Suprapubic skin (tissue), 4 donors: Measurements from ENCODE around the gene HAPLN2.

Experiments
- EP300 ChIP-seq: sonication (generic); formaldehyde crosslinking; IDR thresholded peaks from one replicate; pipeline ENCODE4 v1.6.1; 2017; ENCODE audit warnings: antibody characterized with exemption
- POLR2A ChIP-seq, 2 donors: fragments of 450-650 bp; IDR thresholded peaks; one replicate each; pipeline ENCODE4 v1.6.1; 2017; ENCODE audit warnings: antibody characterized with exemption in 2 of 2, mild to moderate bottlenecking in 2 of 2, moderate library complexity in 2 of 2
- POLR2AphosphoS5 ChIP-seq, 3 donors: sonication (generic); formaldehyde crosslinking; IDR thresholded peaks; one replicate each; pipeline ENCODE4 v1.6.1; 2017; ENCODE audit warnings: antibody characterized with exemption in 3 of 3
- TF ChIP-seq, protein P1 (sequence below), 2 donors: fragments of 200-600 bp in 1 of 2; fragments of 450-650 bp in 1 of 2; sonication (generic) in 1 of 2; IDR thresholded peaks; one replicate each; pipeline ENCODE4 v1.5.1; 2016 to 2019; ENCODE audit warnings: antibody characterized with exemption in 2 of 2, mild to moderate bottlenecking in 1 of 2, moderate library complexity in 1 of 2

DNA sequence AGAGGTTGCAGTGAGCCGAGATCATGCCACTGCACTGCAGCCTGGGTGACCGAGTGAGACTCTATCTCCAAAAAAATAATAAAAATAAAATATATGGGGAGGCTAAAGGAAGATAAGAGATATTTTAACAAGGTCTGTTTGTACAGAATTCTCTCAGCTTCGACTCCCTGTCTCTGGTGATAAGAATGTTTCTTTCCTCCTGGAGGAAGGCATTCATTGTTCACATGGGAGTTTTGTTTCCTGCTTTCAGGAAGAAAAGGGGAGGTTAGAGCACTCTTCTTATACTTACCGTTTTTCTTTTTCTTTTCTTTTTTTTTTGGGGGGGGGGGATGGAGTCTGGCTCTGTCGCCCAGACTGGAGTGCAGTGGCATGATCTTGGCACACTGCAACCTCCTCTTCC, 29.7 kb upstream of the HAPLN2 start:
- TF ChIP-seq POLR2A (IDR thresholded peaks at IDR 0.05): no peak
- TF ChIP-seq, protein P1, sequence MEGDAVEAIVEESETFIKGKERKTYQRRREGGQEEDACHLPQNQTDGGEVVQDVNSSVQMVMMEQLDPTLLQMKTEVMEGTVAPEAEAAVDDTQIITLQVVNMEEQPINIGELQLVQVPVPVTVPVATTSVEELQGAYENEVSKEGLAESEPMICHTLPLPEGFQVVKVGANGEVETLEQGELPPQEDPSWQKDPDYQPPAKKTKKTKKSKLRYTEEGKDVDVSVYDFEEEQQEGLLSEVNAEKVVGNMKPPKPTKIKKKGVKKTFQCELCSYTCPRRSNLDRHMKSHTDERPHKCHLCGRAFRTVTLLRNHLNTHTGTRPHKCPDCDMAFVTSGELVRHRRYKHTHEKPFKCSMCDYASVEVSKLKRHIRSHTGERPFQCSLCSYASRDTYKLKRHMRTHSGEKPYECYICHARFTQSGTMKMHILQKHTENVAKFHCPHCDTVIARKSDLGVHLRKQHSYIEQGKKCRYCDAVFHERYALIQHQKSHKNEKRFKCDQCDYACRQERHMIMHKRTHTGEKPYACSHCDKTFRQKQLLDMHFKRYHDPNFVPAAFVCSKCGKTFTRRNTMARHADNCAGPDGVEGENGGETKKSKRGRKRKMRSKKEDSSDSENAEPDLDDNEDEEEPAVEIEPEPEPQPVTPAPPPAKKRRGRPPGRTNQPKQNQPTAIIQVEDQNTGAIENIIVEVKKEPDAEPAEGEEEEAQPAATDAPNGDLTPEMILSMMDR (IDR thresholded peaks at IDR 0.05): no peak
- no peak for TF ChIP-seq EP300
- no peak for TF ChIP-seq POLR2AphosphoS5 (IDR thresholded peaks at IDR 0.05)
